ENCODE data around the gene RPL12.

DNA sequence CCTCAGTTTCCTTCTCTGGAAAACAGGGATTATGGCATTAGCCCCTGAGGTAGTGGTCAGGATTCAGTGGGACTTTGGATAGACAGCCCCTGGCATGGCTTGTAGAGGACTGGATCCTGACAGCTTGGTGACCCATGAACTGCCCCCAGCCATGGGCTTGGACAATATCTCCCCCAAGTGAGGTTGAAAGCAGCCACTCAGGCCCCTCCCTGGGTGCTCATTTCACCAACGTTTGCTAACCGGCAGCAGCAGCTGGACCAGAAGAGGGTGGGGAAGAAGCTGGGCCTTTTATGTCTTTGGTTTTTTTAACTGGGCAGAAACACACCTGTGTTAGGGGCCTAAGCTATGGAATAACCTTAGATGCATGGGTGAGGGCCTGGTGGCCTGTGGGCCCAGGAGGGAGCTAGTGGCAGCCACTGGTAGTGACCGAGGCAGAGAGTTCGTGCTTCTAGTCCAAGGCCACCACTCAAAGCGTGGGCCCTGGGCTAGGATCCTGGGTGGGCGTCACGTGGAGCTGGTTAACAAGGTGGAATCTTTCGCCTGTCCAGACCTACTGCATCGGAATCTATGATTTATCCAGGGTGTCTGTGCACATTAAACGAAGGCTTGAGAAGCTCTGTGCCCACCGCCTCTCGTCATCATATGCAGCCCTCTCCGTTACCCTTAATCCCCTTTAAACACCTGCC is 52.3 kb downstream of the RPL12 start:
- TF ChIP-seq, protein P1, sequence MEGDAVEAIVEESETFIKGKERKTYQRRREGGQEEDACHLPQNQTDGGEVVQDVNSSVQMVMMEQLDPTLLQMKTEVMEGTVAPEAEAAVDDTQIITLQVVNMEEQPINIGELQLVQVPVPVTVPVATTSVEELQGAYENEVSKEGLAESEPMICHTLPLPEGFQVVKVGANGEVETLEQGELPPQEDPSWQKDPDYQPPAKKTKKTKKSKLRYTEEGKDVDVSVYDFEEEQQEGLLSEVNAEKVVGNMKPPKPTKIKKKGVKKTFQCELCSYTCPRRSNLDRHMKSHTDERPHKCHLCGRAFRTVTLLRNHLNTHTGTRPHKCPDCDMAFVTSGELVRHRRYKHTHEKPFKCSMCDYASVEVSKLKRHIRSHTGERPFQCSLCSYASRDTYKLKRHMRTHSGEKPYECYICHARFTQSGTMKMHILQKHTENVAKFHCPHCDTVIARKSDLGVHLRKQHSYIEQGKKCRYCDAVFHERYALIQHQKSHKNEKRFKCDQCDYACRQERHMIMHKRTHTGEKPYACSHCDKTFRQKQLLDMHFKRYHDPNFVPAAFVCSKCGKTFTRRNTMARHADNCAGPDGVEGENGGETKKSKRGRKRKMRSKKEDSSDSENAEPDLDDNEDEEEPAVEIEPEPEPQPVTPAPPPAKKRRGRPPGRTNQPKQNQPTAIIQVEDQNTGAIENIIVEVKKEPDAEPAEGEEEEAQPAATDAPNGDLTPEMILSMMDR (conservative IDR thresholded peaks at IDR 0.05 in 1 of 2, IDR thresholded peaks at IDR 0.05 in 1 of 2; ENCODE audit: extremely low read depth in 1 of 2, insufficient read depth in 1 of 2, low read depth in 1 of 2, low read length in 2 of 2), result no peak
- no peak for TF ChIP-seq EZH2 (IDR thresholded peaks at IDR 0.05; ENCODE audit: borderline replicate concordance, low read length)
